ENCODE measurements around the gene LEMD2.
A peak's percentile ranks its signal among the peaks of the same experiment; 100 is the strongest.

LEMD2 gene

GRCh38 chr6:33754222-33754621, 34.7 kb downstream of the LEMD2 start:
- DNase-seq: no peak

- no peak for DNase-seq
Measured at GRCh38 chr6:33752646-33753015, 36.3 kb downstream of the LEMD2 start.

DNA sequence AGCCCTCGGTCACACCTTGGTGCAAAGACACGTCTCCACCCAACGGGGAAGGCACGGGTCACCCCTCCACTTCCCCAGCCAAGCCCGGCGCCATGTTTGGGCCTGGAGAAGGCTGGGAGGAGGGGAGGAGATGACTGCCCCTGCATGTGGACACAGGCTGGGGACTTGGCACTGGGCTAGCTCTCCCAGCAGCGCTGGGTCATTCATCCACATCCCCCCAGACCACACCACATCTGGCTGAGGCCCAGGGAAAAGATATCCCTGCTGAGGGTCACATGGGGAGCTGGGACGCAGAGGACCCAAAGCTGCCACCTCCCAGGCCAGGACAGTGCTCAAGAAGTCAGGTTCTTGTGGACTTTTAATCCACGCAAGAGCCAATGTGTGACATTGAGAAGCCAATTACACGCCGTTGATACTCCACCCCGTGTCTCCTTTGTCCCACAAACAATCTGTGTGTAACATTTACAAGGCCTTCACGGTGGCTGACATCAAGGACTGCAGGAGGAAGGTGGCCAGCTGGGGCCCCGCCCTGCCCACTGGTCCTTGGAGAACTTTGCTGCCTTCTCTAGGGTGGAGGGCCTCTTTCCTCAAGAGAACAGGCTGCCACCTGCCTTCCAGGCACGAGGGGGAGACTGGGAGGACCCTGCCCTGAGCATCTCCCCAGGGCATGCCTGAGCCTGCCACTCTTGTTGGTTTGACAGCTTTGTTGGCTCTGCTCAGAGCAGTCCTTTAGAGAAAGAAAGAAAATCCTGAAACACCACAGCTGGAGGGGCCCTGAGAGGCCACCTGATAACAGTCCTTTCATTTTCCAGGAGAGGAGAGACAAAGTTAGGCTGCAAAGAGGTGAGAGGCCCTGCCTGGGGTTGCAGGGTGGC, 36.9 kb downstream of the LEMD2 start:
- DNase-seq: peak; percentile 77

GRCh38 chr6:33750244-33750991, 38.5 kb downstream of the LEMD2 start:
- DNase-seq: no peak

DNA sequence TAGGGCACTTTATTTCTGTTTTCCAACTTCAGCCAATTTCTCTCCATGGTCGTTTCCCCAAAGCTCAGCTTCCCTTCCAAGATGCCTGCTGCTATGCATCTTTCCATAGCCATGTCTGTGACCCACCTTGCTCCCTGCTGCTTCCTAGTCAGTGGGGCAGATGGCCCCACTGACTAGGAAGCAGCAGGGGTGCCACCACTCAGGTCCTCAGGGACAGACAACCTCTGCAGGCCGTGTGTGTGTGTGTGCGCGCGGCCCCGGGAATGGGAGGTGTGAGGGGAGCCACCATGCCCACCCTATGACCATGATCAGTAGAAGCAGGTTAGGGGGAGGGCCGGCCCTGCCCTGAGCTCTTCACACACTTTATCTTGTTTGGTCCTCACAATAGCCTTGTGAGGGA, 39.5 kb downstream of the LEMD2 start:
- no peak for DNase-seq

DNA sequence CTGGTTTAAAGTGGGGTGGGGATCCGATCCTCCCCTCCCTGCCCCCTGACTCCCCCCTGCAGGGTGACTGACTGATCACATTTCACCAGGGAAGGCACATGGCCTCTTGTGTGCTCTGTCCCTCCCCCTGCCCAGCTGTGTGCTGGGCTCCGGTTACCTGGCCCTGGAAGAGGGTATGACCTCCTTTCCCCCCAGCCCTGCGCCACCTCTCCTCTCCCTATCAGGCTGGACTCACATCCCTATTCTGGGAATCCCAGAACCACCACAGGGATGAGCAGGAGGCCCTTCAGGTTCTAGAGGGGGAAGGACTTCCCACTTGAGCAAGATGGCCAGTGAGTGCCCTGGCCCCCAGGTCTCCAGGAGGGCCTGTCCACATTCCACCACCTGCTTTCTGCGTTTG, 40.1 kb downstream of the LEMD2 start:
- DNase-seq: no peak

GRCh38 chr6:33747823-33748222, 41.1 kb downstream of the LEMD2 start:
- DNase-seq: no peak

GRCh38 chr6:33746651-33747100, 42.3 kb downstream of the LEMD2 start, which contains the start of gene IP6K3:
IP6K3 (minus strand) TSS chr6:33746905; CDS start chr6:33735476, 11,429 bp downstream.
- DNase-seq: peak; percentile 48

DNA sequence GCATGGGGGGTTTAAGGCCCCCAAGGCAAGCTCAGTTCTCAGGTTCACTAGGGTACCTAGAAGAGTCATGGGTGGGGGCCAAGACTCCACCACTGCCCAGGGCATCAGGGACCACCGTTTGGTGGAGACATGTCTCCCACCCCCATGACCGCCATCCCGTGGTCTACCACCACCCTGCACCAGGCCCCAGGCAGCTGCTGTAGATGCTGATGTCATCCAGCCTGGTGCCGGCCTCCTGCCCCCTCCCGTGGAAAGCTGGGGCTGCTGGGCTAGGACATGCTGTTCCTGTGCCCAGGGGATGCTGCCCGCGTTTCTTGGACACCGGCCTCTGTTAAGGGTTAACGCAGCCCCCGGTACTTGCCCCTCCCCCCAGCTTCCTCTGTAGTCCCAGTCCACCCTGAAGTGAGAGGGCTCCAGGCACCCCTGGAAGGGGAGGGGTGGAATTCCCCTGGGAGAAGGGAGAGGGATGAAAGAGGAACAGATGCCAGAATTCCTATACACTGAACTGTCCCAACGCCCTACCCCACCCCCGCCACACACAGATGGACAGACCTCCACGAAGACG, 42.8 kb downstream of the LEMD2 start:
- peak; percentile 84 for DNase-seq

DNA sequence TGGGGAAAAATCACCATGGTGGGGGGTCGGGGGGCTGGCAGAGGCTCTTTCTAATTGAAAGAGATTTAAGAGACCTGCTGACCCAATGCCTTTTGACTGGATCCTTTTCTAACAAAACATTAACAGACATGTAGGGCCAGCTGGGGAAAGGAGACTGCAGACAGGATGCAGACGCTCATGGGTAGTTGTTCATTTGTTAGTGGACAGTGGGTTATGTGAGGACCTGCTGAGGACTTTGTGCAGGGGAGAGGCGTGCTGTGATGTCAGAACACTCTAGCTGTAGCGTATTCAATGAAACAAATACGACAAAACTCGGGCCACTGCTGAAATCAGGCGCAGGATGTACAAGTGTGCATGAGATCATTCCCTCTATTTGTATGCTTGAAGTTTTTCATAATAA, 43.4 kb downstream of the LEMD2 start:
- peak; percentile 81 for DNase-seq

- DNase-seq: peak; percentile 75
Measured at GRCh38 chr6:33744895-33745546, 43.9 kb downstream of the LEMD2 start.

DNA sequence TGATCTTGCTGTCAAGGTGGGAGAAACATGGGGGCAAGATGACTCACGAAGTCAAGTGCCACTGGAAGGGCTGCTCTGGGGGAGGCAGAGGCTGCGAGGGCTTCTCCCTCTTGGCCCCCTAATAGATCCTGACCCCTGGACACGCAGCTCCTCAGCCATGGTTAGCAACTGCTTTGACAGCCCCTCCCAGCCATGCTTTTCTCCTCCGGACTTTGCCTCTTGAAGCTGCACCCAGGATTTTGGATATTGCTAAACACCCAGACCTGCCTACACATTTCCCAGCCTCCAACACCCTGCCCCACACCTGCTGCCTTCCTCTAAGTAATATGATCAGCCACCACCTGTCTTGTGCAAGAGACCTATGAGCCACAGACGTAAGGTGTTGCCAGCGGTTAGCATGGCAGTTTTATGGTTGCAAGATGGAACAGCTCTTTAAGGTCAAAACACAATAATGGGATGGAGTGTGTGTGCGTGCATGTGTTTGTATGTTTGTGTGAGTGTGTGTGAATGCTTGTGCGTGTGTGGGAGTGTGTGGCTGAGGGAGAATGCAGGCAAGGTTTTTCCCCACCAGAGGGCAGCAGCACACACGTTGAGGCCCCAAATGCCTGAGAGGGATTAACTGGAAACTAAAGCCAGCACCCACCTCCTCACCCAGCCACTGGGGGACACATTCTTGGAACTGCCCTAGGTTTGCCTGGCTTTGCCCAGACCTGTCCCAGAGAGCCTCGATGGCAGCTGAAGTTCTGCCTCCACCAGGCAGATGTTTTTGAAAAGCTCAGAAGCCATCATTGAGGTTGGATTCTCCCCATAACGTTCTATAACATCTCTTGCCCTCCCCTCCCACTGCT, 44.7 kb downstream of the LEMD2 start:
- DNase-seq: peak; percentile 98

DNA sequence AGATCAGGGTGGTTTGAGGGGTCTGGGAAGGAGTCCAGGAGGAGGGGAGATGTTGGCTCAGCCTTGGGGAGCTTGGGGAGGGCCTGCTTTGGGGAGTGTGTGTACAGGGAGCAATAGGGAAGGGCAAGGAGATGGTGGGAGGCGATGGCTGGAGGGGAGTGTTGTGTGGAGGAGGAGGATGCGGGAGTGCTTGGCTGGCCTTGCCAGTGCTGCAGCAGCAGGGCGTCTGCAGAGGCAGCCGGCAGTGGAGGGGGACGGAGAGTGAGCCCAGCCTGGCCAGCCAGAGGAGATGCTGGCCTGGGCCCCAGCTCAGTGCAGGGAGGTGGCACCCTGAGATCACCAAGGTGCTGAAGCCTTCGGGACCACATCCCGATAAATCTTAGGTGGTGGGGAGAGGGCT, 46.1 kb downstream of the LEMD2 start:
- DNase-seq: no peak

- DNase-seq: no peak
Measured at GRCh38 chr6:33742092-33742491, 46.8 kb downstream of the LEMD2 start.

DNA sequence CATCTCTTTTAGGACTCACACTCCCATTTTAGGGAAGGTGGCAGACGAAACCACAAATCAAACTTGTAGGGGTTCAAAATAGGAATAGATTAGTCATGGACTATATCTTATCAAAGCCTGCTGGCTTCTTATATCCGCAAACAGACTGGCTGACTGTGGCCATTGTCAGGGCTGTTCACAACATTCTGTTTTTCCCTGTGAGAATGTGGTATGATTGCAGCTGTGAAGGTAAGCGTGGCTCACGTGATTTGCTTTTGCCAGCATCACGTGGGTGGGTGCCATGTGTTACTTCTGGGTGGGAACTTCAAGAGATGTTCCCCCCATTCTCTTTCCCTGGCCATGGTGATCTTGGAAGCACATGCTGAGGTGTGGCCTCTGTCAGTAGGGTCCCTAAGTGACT, 48.1 kb downstream of the LEMD2 start:
- no peak for DNase-seq

DNA sequence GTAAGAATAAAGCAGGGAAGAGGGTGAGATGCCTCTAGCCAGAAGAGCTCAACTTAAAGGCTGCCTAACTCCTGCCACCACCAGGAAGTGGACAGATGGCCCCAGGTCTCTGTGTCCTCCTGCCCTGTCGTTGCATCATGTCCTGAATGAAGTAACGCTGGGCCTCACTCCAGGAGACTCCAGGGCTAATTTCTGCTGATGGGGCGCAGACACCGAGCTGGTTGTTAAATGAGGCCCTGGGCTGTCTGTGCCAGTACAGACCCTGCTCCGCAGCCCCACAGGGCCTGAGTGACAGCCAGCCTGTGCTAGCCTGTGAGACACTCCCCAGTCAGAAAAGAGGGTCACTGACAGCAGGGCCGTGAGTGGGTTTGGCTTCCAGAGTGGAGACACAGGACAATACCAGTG, 48.7 kb downstream of the LEMD2 start:
- DNase-seq: peak; percentile 42

DNA sequence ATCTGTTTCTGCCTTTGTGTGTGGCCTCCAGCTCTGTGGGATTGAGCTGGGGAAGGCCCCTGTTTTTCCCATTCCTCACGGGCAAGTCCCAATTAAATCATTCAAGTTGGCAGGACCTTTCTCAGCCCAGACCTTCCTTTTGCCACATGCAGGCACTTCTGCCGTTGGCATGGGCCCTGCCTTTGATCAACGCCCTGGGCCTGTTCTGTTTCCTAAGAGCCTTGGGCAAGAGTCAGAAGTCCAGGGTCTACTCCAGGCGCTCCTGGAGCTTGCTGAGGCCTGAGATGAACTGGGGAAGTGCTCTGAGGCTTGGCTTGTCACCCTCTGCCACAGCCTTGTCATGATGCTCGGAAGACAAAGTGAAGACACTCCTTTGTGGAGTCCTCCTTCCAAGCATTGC, 49.4 kb downstream of the LEMD2 start:
- no peak for DNase-seq

GRCh38 chr6:33738879-33739278, 50.1 kb downstream of the LEMD2 start:
- no peak for DNase-seq

- no peak for DNase-seq
Measured at GRCh38 chr6:33738153-33738552, 50.8 kb downstream of the LEMD2 start.

DNA sequence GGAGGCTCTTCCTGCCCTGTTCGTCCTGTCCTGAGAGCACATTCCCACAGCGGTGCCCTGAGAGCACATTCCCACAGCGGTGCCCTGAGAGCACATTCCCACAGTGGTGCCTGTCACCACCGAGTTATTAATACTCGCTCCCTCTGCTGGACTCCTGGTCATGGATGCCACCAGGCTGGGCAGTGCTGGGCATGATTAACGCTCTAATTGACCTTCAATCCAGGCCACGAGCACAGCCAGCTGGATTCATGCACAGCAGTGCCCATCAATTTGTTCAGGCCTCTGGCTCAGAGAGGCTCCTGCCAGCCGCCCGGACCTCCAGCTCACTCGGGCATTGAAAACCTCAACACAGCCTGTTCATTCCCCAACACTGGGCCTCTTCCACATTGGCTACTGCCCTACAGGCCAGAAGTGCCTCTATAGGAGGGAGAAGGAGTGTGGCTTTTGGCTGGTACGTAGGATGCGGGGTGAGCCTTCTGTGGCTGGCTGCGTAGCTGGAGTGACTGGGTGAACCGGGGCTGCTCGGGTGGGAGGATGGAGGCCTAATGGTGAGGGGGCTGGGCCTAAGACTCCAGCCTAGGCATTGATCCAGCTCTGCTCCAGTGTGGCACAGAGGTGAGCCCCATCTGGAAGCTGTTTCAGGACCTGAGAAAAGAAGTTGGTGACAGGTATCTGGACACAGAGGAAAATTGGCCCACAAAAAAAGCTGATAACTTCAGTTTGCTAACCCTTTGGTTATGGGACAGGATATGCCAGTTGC, 51.5 kb downstream of the LEMD2 start:
- DNase-seq: no peak

DNA sequence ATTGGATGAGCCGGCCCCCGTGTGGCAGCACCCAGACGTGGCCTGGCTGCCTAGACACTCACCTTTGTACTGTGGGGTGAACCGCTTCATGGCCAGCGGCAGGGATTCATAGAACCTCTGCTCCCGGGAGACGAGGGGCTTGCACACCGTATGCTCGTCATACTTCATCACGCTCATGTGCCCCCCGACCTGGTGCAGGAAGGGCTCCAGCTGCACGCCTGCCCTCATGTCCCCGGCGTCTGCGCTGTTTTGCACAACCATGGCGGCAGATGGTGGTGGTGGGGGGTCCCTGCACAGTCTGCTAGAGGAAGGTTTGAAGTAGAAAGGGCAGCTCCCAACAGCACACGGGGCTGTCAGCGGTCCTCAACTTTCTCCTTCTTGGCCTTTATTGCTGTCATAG, 53.7 kb downstream of the LEMD2 start:
- no peak for DNase-seq

- no peak for DNase-seq
Measured at GRCh38 chr6:33733709-33734007, 55.3 kb downstream of the LEMD2 start.
